Endothelial cell of umbilical vein (primary cell): ENCODE results near the gene SRA1. TPM values are rescaled to one million over a fixed set of nuclear protein-coding genes. Genes with fewer than 3 reads are reported as not detected.

Source experiments
- BruUV-seq: library from RNA; stranded (reverse); fragments of 400-500 nt; replicated peaks from 2 replicates; lab custom pipeline; 2021; lab: Mats Ljungman, UMichigan
- CTCF ChIA-PET: fragments of 300-600, 350-600 bp; sonication (Branson Sonifier 250); formaldehyde crosslinking; loops from one replicate; lab custom pipeline; 2021; ENCODE audit warnings: antibody characterized with exemption, inconsistent platforms; lab: Charles Lee
- POLR2A ChIA-PET: fragments of 300-600, 350-600 bp; sonication (Branson Sonifier 250); formaldehyde crosslinking; loops from one replicate; lab custom pipeline; 2021; ENCODE audit warnings: antibody characterized with exemption, inconsistent platforms; lab: Charles Lee
- DNase-seq: peaks from one replicate; pipeline ENCODE4 v3.0.0-alpha.2; 2011; ENCODE audit warnings: low read depth, low spot score
- FAIRE-seq: peaks from 2 replicates; lab custom pipeline; 2011; peaks lifted over from hg19 to GRCh38; lab: Jason Lieb, UNC
- H2AFZ ChIP-seq: 2 replicates; pipeline ENCODE4 v1.6.0; 2012; ENCODE audit warnings: low read depth, low read length, control low read depth, inconsistent platforms
- H3K27ac ChIP-seq: 2 replicates; pipeline ENCODE4 v1.5.1; 2011; ENCODE audit warnings: low read depth, mild to moderate bottlenecking, control low read depth, low read length, moderate library complexity; ENCODE audit not compliant: insufficient read depth
- H3K27me3 ChIP-seq, 2 experiments: 2 replicates each; pipeline versions ENCODE4 v1.6.0 to v1.6.1; 2011; ENCODE audit warnings: low read length in 2 of 2, mixed read lengths in 1 of 2; ENCODE audit not compliant: control insufficient read depth in 2 of 2, insufficient read depth in 2 of 2
- H3K36me3 ChIP-seq, 2 experiments: 2 replicates in 1 of 2; 3 replicates in 1 of 2; pipeline ENCODE4 v1.5.1; 2011; ENCODE audit warnings: low read length in 2 of 2, mild to moderate bottlenecking in 1 of 2, moderate library complexity in 1 of 2; ENCODE audit not compliant: control insufficient read depth in 2 of 2, insufficient read depth in 2 of 2; ENCODE audit errors: extremely low read depth in 1 of 2
- H3K4me1 ChIP-seq: 3 replicates; pipeline ENCODE4 v1.5.1; 2011; ENCODE audit warnings: mild to moderate bottlenecking, low read length; ENCODE audit not compliant: control insufficient read depth, insufficient read depth; ENCODE audit errors: extremely low read depth
- H3K4me2 ChIP-seq: 2 replicates; pipeline ENCODE4 v1.6.1; 2011; ENCODE audit warnings: low read length, control low read depth, mixed read lengths; ENCODE audit not compliant: insufficient read depth
- H3K4me3 ChIP-seq, 3 experiments: fragments of 200-600 bp in 1 of 3; sonication (generic), shearing (Covaris generic) in 1 of 3; replicated peaks in 1 of 3; 2 replicates each; pipeline ENCODE4 v1.5.1; 2011 to 2016; ENCODE audit warnings: control low read depth in 3 of 3, low read length in 3 of 3, mild to moderate bottlenecking in 2 of 3, inconsistent platforms in 1 of 3, low read depth in 1 of 3, moderate library complexity in 1 of 3; ENCODE audit not compliant: insufficient read depth in 1 of 3
- H3K79me2 ChIP-seq: 2 replicates; pipeline ENCODE4 v1.6.0; 2012; ENCODE audit warnings: low read length, inconsistent platforms; ENCODE audit not compliant: control insufficient read depth, insufficient read depth
- H3K9ac ChIP-seq: replicated peaks from 2 replicates; pipeline ENCODE3; 2011; ENCODE audit warnings: low read length, control low read depth; ENCODE audit not compliant: insufficient read depth; ENCODE audit errors: extremely low read depth
- H3K9me1 ChIP-seq: replicated peaks from 3 replicates; pipeline ENCODE4 v1.6.0; 2011; ENCODE audit warnings: mild to moderate bottlenecking, low read length; ENCODE audit not compliant: control insufficient read depth, insufficient read depth; ENCODE audit errors: extremely low read depth
- H3K9me3 ChIP-seq: replicated peaks from 2 replicates; pipeline ENCODE4 v1.5.1; 2012; ENCODE audit warnings: low read length, inconsistent platforms; ENCODE audit not compliant: control insufficient read depth, insufficient read depth
- H4K20me1 ChIP-seq: replicated peaks from 2 replicates; pipeline ENCODE3; 2011; ENCODE audit warnings: mild to moderate bottlenecking, low read length; ENCODE audit not compliant: control insufficient read depth, insufficient read depth; ENCODE audit errors: extremely low read depth
- EZH2 ChIP-seq: IDR thresholded peaks from 2 replicates; pipeline ENCODE4 v1.6.1; 2012; ENCODE audit warnings: borderline replicate concordance, low read depth, mild to moderate bottlenecking, moderate library complexity, low read length, inconsistent platforms; ENCODE audit not compliant: severe bottlenecking
- FOS ChIP-seq: IDR thresholded peaks from 2 replicates; pipeline ENCODE4 v1.6.1; 2011; ENCODE audit warnings: mild to moderate bottlenecking, low read length, moderate library complexity, borderline replicate concordance; ENCODE audit not compliant: insufficient read depth
- JUN ChIP-seq: IDR thresholded peaks from 2 replicates; pipeline ENCODE4 v1.6.1; 2011; ENCODE audit warnings: borderline replicate concordance, low read depth; ENCODE audit not compliant: insufficient read length, insufficient read depth
- MYC ChIP-seq: IDR thresholded peaks from one replicate; pipeline ENCODE4 v1.6.1; 2011; ENCODE audit warnings: mild to moderate bottlenecking, low read depth, low read length
- POLR2A ChIP-seq: IDR thresholded peaks from 2 replicates; pipeline ENCODE4 v1.6.1; 2012; ENCODE audit warnings: low read depth, mild to moderate bottlenecking, control low read depth, low read length
- POLR2AphosphoS5 ChIP-seq: IDR thresholded peaks from 2 replicates; pipeline ENCODE4 v1.6.1; 2012; ENCODE audit warnings: low read depth, mild to moderate bottlenecking, control low read depth, low read length, moderate library complexity; ENCODE audit not compliant: insufficient read depth
- dilution Hi-C: fragments of 300-500 bp; cut with MboI; formaldehyde crosslinking; loops from one replicate; pipeline ENCODE4 v1.15.0; 2019; ENCODE audit warnings: low sequenced_read_pairs; ENCODE audit not compliant: extremely low pct_ligation_motif_present
- intact Hi-C: fragments of 100-400 bp; cut with micrococcal nuclease; formaldehyde crosslinking; loops from one replicate; pipeline ENCODE4 v1.10.0; 2022
- polyA plus RNA-seq, 4 experiments: library from polyadenylated mRNA; depleted of rRNA in 3 of 4; stranded (reverse) in 3 of 4; unstranded in 1 of 4; fragments of >200 nt; gene quantifications; 2 replicates each; pipeline versions ENCODE4 v1.2.1 to v1.2.3, GENCODE V29; 2011 to 2012; ENCODE audit warnings: missing spikeins in 1 of 4
- total RNA-seq: library from RNA; stranded (reverse); gene quantifications from 2 replicates; pipeline ENCODE4 v1.2.3, GENCODE V29; 2021
- TF ChIP-seq, protein P1 (sequence below), 2 donors: IDR thresholded peaks; 1 replicate in 1 of 2; 2 replicates in 1 of 2; pipeline ENCODE4 v1.5.1; 2011; ENCODE audit warnings: low read length in 2 of 2, mild to moderate bottlenecking in 2 of 2, moderate library complexity in 2 of 2, control low read depth in 1 of 2, inconsistent platforms in 1 of 2, low read depth in 1 of 2; ENCODE audit not compliant: insufficient read depth in 1 of 2; ENCODE audit errors: extremely low read depth in 1 of 2
- TF ChIP-seq, protein P2 (sequence below): IDR thresholded peaks from 2 replicates; pipeline ENCODE4 v1.6.1; 2011; ENCODE audit not compliant: insufficient read depth, insufficient read length

The SRA1 gene
- total and polyA plus RNA-seq, 2 donors (not counting 3 experiments of a cell fraction or from before 2014, with no cell fraction given) = 17.6 to 19.7 TPM

DNA sequence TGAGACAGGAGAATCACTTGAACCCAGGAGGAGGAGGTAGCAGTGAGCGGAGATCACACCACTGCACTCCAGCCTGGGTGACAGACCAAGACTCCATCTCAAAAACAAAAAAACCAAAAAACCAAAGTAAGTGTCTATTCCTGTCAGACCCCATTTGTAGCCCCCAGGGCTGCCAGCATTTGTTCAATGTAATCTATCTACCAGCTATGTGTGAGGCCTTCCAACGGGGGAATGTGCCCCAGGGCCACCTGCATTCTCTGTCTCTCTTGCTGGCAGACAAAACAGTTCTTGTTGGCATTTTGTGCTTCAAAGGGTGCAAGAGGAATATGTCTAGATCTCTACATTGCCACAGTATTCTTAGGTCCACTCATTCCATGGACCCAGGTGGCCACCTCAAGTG is 41.6 kb upstream of the SRA1 start:
- TF ChIP-seq FOS (no peak), EZH2 (no peak), POLR2A (no peak)
- TF ChIP-seq, protein P1, sequence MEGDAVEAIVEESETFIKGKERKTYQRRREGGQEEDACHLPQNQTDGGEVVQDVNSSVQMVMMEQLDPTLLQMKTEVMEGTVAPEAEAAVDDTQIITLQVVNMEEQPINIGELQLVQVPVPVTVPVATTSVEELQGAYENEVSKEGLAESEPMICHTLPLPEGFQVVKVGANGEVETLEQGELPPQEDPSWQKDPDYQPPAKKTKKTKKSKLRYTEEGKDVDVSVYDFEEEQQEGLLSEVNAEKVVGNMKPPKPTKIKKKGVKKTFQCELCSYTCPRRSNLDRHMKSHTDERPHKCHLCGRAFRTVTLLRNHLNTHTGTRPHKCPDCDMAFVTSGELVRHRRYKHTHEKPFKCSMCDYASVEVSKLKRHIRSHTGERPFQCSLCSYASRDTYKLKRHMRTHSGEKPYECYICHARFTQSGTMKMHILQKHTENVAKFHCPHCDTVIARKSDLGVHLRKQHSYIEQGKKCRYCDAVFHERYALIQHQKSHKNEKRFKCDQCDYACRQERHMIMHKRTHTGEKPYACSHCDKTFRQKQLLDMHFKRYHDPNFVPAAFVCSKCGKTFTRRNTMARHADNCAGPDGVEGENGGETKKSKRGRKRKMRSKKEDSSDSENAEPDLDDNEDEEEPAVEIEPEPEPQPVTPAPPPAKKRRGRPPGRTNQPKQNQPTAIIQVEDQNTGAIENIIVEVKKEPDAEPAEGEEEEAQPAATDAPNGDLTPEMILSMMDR (IDR thresholded peaks at IDR 0.05; ENCODE audit: extremely low read depth in 1 of 2, insufficient read depth in 1 of 2, low read depth in 1 of 2, low read length in 2 of 2) = no peak
- H4K20me1 ChIP-seq = no peaks in the 10 kb centered on the region
- H3K27ac ChIP-seq = no peak overlapping the region
- no peak overlapping the region for H2AFZ ChIP-seq
- intact Hi-C loops (no loop called here), dilution Hi-C loops (no loop called here)
- H3K9me3 ChIP-seq = no peaks in the 10 kb centered on the region
- H3K36me3 ChIP-seq = no peaks in the 10 kb centered on the region
- no peak overlapping the region for H3K4me3 ChIP-seq
- H3K79me2 ChIP-seq = no peaks in the 10 kb centered on the region
- H3K4me1 ChIP-seq = no peaks in the 10 kb centered on the region
- DNase-seq (no peak), FAIRE-seq (no peak)
- ChIA-PET POLR2A (no interaction called here), CTCF (interaction anchor here (0.6 kb wide), 1 partner anchor 21 kb away, joined by 3 read pairs; no protein-coding TSS in a partner anchor)
- no peak overlapping the region for H3K4me2 ChIP-seq
- H3K9ac ChIP-seq = no peak overlapping the region
- no peaks in the 10 kb centered on the region for H3K27me3 ChIP-seq
- BruUV-seq = no TSS peak
- H3K9me1 ChIP-seq = no peaks in the 10 kb centered on the region

DNA sequence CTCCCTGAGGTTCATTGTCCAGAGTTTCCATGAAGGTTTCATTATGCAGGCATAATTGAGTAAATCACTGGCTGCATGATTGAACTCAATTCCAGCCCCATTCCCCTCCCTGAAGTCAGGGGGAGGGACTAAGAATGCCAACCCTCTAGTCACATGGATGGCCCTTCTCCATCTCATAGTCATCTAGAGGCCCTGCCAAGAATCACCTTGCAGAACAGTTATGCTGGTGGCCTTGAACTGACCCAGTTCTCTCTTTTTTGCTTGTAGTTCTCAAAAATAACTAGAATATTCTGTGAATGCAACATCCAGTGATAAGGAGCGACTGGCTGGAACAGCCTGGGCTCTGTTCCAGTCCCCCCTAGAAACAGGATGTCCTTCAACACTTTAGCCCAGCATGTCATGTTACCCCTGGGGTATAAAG is 39.1 kb upstream of the SRA1 start:
- peaks cover 7% of the 10 kb centered on the region for H3K4me1 ChIP-seq
- H3K9ac ChIP-seq = no peak overlapping the region
- H3K9me3 ChIP-seq = no peaks in the 10 kb centered on the region
- intact Hi-C loops = no loop called here
- DNase-seq = no peak
- H2AFZ ChIP-seq = no peak overlapping the region
- FAIRE-seq = no peak
- no peak overlapping the region for H3K4me2 ChIP-seq
- TF ChIP-seq JUN (no peak), POLR2AphosphoS5 (no peak), FOS (no peak), MYC (no peak)
- TF ChIP-seq, protein P2, sequence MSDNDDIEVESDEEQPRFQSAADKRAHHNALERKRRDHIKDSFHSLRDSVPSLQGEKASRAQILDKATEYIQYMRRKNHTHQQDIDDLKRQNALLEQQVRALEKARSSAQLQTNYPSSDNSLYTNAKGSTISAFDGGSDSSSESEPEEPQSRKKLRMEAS = no peak
- no peaks in the 10 kb centered on the region for H3K36me3 ChIP-seq
- H3K79me2 ChIP-seq = no peaks in the 10 kb centered on the region
- H3K27me3 ChIP-seq = no peaks in the 10 kb centered on the region
- no peaks in the 10 kb centered on the region for H4K20me1 ChIP-seq
- CTCF ChIA-PET = interaction anchor here (0.6 to 1.1 kb wide), 2 partner anchors 15 to 1293 kb away, joined by 3 read pairs; no protein-coding TSS in a partner anchor
- no peak overlapping the region for H3K27ac ChIP-seq
- no TSS peak for BruUV-seq
- POLR2A ChIA-PET = no interaction called here
- H3K4me3 ChIP-seq = no peak overlapping the region
- dilution Hi-C loops = no loop called here
- no peaks in the 10 kb centered on the region for H3K9me1 ChIP-seq
